C1 segment of cervical spinal cord (tissue), 14 donors: Measurements from ENCODE around the gene CC2D2A.

Experiments
- DNase-seq, 14 donors: peaks; one replicate each; lab custom pipeline; 2025; lab: John Stamatoyannopoulos, UW

CC2D2A gene

DNA sequence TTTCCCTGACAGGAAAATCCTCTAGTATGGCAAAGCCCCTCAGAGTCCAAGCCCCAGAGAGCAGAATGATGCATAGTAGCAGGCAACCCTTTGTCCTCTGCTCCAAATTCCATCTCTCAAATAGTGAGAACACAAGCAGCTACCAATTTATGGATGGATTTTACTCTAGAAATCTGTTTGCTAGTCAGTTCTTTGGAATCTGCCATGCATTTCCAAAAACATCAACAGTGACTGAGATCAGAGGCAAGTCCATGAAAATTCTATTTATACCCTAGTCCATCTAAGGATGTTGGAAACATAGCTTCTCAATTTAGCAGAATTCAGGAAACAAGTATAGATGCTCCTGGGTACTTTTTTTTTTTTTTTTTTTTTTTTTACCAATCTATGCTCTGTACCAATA lies 10.0 kb upstream of the CC2D2A start:
- DNase-seq, result no peak

DNA sequence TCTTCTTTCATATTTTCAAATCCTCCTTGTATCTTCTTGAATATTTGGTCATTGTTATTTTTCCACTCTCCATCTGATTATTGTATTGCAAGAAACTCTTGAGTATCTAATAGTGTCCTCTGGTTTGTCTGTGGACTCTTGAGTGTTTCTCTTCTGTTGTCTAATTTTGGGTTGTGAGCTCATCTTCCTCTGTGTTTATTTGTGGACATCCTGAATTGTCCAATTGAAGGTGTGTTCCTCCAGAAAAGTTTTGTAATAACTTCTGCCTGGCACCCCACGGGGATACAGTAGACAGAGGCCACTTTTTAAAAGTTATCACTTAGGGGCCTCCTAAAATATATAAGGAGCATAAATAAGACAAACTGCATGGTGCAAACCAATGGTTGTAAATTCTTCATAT lies 3.1 kb upstream of the CC2D2A start:
- no peak for DNase-seq

GRCh38 chr4:15470128-15470475 lies 420 bp downstream of the CC2D2A start:
- peak in 1 of 14 donors; percentile 53 for DNase-seq

DNA sequence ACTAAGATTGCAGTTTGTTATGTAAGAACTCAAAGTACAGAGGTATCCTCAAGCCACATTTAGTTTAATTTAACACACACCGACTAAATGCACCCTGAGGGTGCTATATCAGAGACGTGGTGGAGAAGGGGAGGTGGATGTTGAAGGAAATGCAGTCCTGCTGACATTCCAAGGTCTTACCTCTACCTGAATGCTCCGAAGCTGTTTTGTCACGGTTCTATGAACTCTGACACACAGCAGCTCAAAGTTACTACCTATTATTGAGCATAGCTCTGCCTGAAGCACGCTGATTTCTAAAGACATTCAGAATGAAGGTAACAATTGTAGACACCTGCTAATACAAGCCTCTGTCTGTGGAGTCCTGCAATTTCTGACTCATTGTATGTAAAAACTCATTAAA lies 6.7 kb downstream of the CC2D2A start:
- DNase-seq, result no peak

DNA sequence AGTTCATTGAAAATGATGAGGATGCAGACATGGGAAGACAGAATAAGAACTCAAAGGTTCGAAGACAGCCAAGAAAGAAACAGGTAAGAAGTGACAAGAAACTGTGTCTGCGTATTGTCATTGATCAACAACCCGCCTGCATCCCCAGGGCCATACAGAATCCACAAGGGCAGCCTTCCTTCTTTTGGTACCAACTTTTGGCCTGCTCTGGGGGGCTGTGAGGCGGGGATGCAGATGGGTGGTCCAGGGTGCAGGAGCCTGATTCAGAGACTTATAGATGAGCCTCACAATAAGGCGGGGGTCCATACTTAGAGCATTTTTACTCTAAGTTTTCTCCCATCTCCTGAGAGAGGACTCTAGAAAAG lies 9.0 kb downstream of the CC2D2A start:
- DNase-seq, result no peak

DNA sequence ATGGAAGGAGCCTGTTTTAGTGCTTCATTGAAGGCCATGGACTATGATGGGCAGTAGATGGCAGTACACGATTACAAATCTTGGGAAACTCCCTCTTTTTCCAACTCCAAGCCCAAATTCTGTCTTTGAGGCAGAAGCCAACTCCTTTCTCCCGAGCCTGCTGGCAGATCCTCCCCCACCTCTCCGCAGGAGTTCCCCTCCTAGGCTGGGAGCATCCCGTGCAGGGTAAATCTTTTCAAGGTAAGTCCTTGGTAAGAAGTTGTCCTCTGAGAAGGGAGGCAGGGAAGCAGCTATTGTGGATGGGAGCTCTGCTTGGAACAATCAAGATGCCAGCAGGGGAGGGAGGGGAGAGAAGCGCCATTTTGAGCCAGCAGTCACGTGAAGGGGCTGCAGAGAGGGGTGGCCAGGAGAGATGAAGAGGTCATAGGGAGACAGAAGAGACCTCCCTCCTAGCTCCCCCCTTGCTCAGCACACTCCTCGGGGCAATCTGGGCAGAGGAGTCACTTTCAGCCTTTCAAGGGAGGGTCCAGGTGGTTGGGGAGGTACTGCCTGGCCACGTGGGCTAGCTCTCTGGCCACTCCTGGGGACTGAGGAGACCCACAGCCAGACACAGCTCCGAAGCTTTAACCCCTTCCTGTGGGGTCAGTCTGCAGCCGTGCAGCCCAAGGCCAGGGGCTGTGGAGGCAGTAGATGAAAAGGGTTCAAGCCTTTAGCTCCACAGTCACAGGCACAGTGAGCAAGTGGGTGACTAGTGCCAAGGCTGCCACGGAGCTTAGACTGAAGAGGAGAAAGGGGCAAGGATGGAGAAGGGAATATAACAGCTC lies 9.6 kb downstream of the CC2D2A start:
- peak; percentile 6 to 90 (median 74) for DNase-seq

- DNase-seq, result no peak
Measured at GRCh38 chr4:15479913-15480185, 10.2 kb downstream of the CC2D2A start.

DNA sequence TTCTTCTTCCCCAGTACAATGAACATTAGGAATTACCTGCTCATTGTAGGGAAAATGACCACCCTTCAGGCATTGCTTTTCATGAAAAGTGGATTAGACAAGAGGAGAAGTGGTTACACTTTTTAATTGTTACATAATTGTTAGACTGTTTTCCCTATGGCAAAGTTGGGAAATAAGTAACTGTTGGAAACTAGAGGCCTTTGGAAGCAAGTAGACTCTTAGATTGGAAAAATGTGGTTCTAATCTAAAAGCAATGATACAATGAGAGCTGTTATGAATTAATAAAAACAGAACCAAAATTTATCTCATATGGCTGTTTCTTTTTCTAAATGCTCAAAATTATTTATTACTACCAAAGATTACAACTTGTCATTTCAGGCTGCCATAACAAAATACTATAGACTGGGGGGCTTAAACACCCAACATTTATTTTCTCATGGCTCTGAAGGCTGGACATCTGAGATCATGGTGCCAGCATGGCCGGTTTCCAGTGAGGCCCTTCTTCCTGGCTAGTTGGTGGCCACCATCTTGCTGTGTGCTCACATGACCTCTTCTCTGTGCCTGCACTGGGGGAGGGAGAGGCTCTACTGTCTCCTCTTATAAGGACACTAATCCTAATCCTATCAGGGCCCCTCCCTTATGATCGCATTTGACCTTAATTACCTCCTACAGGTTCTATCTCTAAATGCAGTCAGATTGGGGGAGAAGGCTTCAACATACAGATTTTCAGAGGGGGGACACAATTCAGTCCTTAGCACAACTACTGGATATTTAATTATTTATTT lies 12.5 kb downstream of the CC2D2A start:
- DNase-seq, result no peak

- no peak for DNase-seq
Measured at GRCh38 chr4:15482842-15483241, 13.2 kb downstream of the CC2D2A start.

GRCh38 chr4:15488136-15488535 lies 18.5 kb downstream of the CC2D2A start:
- no peak for DNase-seq

- DNase-seq, result no peak
Measured at GRCh38 chr4:15488658-15489470, 19.2 kb downstream of the CC2D2A start.

DNA sequence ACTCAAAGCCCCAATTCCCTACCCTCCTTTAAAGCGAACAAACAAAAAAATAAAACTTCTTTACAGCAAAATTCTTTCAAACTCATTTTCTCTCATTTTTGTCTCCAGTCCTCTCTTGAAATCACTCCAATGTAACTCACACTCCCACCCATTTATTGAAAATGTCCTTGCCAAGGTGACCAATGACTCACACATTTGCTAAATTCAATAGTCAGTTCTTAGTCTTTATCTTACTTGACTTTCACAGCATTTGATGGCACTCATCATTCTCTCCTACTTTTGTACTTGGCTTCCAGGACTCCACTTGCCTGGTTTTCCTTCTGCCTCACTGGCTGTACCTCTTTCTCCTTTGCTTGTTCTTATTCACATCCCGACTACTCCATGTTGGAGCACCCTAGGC lies 19.9 kb downstream of the CC2D2A start:
- DNase-seq, result no peak

DNA sequence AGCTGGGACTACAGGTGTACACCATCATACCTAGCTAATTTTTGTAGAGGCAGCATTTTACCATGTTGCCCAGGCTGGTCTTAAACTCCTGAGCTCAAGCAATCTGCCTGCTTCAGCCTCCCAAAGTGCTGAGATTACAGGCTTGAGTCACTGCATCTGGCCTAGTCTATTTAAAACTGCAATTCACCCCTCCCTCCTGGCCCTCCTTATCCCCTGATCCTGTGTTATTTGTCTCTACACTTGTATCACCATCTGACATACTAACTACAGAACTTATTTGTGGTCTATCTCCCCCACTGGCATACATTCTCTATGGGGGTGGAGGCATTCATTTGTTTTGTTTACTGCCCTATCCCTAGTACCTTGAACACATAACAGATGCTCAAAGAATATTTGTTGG lies 23.7 kb downstream of the CC2D2A start:
- no peak for DNase-seq

- no peak for DNase-seq
Measured at GRCh38 chr4:15495621-15496020, 25.9 kb downstream of the CC2D2A start.

GRCh38 chr4:15498356-15498755 lies 28.7 kb downstream of the CC2D2A start:
- DNase-seq, result no peak

GRCh38 chr4:15500701-15501100 lies 31.0 kb downstream of the CC2D2A start:
- no peak for DNase-seq

- no peak for DNase-seq
Measured at GRCh38 chr4:15501941-15502340, 32.3 kb downstream of the CC2D2A start.

GRCh38 chr4:15502384-15502783 lies 32.7 kb downstream of the CC2D2A start:
- DNase-seq, result no peak

DNA sequence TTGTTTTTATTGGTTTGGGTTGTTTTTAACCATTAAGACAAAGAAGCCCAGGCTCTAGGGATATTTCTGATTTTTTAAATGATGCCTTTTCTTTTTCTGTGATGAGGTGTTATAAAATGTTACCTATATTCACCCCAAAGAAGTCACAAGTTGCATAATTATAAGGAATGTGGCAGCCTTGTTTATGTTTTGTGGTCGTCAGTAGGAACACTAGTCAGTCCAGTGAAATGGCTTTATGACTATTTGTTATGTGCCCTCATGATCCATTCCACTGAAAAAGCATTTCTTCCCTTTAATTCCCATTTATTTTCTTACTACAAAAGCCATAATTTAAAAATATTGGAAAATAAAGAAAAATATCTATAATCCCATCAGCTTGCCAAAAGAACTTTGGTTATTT lies 34.4 kb downstream of the CC2D2A start:
- DNase-seq, result no peak

DNA sequence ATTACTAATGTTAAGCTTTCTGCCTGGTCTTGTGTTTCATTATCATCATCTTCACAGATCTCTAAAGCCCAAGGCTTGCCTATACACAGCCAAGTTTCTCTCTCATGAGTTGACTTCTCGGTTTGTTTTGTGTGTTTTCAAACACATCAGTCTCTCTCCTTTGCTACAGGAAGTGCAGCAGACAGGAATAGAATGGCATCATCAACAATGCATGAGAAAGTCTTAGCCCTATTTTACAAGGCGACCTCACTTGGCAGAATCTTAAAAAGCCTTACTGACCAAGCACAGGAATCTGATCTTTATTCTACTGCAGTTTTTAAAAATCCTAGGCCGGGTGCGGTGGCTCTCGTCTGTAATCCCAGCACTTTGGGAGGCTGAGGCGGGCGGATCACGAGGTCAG lies 36.8 kb downstream of the CC2D2A start:
- DNase-seq, result no peak

DNA sequence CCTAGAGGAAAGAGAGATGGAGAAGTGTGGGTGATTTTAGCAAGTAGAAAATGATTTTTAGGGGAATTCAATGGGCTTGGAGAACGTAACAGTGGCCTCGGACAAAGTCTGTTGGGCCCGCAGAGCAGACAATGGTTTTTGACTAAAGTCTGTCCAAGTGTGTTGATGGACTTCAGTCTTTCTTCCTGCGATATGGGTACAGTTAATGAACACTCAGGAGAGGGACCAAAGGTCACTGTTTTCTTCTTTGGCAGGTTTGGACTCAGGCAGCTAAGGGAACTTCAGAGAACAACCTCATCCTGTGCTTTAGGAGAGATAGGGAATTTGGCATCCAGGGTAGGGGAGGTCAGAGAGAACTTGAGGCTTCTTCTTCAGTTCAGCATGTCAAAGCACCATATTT lies 38.0 kb downstream of the CC2D2A start:
- DNase-seq, result no peak

- DNase-seq, result no peak
Measured at GRCh38 chr4:15510961-15511360, 41.3 kb downstream of the CC2D2A start.

GRCh38 chr4:15513545-15513944 lies 43.9 kb downstream of the CC2D2A start:
- no peak for DNase-seq
